ENCODE data around the gene RAB3D.

RAB3D gene

GRCh38 chr19:11279505-11280236, 59.8 kb downstream of the RAB3D start:
- H3K4me3 ChIP-seq (ENCODE audit: low read depth, low read length): no peak overlapping the region
- POLR2A ChIA-PET: interaction anchor here (0.7 kb wide), 1 partner anchor 27 kb away, joined by 3 read pairs; no protein-coding TSS in a partner anchor

DNA sequence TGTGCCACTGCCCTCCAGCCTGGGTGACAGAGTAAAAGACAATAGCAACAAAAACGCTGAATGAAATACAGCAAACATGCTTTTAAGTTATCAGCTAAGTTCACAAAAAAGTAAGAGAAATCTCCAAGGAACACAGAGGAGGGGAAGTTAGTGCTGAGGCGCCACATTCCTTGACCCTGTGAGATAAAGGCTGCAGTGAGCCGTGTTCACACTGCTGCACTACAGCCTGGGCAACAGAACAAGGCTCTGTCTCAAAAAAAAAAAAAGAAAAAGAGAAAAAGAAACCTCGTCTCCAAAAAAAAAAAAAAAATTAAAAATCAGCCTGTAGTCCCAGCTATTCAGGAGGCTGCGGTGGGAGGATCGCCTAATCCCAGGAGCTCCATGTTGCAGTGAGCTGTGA, 60.8 kb downstream of the RAB3D start:
- Histone ChIP-seq H3K4me1 (ENCODE audit: control insufficient read depth, insufficient read depth, low read length) (no peaks in the 10 kb centered on the region), H3K4me3 (ENCODE audit: low read depth, low read length) (no peak overlapping the region), H3K36me3 (ENCODE audit: control insufficient read depth in 2 of 2, insufficient read depth in 1 of 2, low read length in 2 of 2) (no peaks in the 10 kb centered on the region), H3K9me3 (ENCODE audit: control insufficient read depth, insufficient read depth, low read depth, low read length) (no peaks in the 10 kb centered on the region), H3K27ac (ENCODE audit: extremely low read depth, low read depth, low read length) (no peak overlapping the region)
- TF ChIP-seq ZNF548 (tag by site-specific recombination; IDR thresholded peaks at IDR 0.05): no peak
- TF ChIP-seq, protein P1, sequence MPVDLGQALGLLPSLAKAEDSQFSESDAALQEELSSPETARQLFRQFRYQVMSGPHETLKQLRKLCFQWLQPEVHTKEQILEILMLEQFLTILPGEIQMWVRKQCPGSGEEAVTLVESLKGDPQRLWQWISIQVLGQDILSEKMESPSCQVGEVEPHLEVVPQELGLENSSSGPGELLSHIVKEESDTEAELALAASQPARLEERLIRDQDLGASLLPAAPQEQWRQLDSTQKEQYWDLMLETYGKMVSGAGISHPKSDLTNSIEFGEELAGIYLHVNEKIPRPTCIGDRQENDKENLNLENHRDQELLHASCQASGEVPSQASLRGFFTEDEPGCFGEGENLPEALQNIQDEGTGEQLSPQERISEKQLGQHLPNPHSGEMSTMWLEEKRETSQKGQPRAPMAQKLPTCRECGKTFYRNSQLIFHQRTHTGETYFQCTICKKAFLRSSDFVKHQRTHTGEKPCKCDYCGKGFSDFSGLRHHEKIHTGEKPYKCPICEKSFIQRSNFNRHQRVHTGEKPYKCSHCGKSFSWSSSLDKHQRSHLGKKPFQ (tag by site-specific recombination; IDR thresholded peaks at IDR 0.05): no peak
- ChIA-PET CTCF (interaction anchor here (0.6 to 1.3 kb wide), 3 partner anchors 35 to 106 kb away, joined by 3 to 5 read pairs (median 3); no protein-coding TSS in a partner anchor), POLR2A (no interaction called here)

More at GRCh38 chr19:11279505-11280236, 59.8 kb downstream of the RAB3D start:
- Histone ChIP-seq H3K4me1 (ENCODE audit: control insufficient read depth, insufficient read depth, low read length) (no peaks in the 10 kb centered on the region), H3K9me3 (ENCODE audit: control insufficient read depth, insufficient read depth, low read depth, low read length) (no peaks in the 10 kb centered on the region), H3K27ac (ENCODE audit: extremely low read depth, low read depth, low read length) (no peak overlapping the region), H3K36me3 (ENCODE audit: control insufficient read depth in 2 of 2, insufficient read depth in 1 of 2, low read length in 2 of 2) (no peaks in the 10 kb centered on the region)
- CTCF ChIA-PET: interaction anchor here (0.6 to 1.3 kb wide), 2 partner anchors 14 to 36 kb away, joined by 3 to 4 read pairs; no protein-coding TSS in a partner anchor
- 0 out of 2 replicates have a peak, but pooled peaks have one; percentile 32 for TF ChIP-seq PRDM10 (tag by site-specific recombination; IDR thresholded peaks at IDR 0.05)
- peak; percentile 73 for TF ChIP-seq TRIM28 (IDR thresholded peaks at IDR 0.05; ENCODE audit: borderline replicate concordance, low read length)
- no peak for TF ChIP-seq ZNF24 (tag by site-specific recombination; IDR thresholded peaks at IDR 0.05)
- TF ChIP-seq SETDB1 (IDR thresholded peaks at IDR 0.05; ENCODE audit: insufficient read length, low read length): peak; percentile 87
- no peak for TF ChIP-seq ZNF677 (tag by site-specific recombination; IDR thresholded peaks at IDR 0.05)
- 0 out of 2 replicates have a peak, but pooled peaks have one; percentile 21 for TF ChIP-seq ZNF558 (tag by site-specific recombination; IDR thresholded peaks at IDR 0.05)
- TF ChIP-seq, protein P2, sequence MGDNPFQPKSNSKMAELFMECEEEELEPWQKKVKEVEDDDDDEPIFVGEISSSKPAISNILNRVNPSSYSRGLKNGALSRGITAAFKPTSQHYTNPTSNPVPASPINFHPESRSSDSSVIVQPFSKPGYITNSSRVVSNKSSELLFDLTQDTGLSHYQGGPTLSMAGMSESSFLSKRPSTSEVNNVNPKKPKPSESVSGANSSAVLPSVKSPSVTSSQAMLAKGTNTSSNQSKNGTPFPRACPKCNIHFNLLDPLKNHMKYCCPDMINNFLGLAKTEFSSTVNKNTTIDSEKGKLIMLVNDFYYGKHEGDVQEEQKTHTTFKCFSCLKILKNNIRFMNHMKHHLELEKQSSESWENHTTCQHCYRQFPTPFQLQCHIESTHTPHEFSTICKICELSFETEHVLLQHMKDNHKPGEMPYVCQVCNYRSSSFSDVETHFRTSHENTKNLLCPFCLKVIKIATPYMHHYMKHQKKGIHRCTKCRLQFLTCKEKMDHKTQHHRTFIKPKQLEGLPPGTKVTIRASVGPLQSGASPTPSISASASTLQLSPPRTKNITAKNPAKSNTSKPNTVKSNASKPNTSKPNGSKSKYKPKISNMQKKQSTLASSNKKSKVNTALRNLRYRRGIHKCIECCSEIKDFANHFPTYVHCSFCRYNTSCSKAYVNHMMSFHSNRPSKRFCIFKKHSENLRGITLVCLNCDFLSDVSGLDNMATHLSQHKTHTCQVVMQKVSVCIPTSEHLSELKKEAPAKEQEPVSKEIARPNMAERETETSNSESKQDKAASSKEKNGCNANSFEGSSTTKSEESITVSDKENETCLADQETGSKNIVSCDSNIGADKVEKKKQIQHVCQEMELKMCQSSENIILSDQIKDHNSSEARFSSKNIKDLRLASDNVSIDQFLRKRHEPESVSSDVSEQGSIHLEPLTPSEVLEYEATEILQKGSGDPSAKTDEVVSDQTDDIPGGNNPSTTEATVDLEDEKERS (tag by site-specific recombination; IDR thresholded peaks at IDR 0.05): 0 out of 2 replicates have a peak, but pooled peaks have one; percentile 30
- TF ChIP-seq ZNF157 (tag by site-specific recombination; IDR thresholded peaks at IDR 0.05): peak; percentile 100
- peak; percentile 80 for TF ChIP-seq ZNF548 (tag by site-specific recombination; IDR thresholded peaks at IDR 0.05)
- no peak for TF ChIP-seq ZNF654 (tag by site-specific recombination; IDR thresholded peaks at IDR 0.05; ENCODE audit: low read depth)
